K562 (cell line): ENCODE data around the gene ANXA4. TPM values are rescaled to one million over a fixed set of nuclear protein-coding genes. Genes with fewer than 3 reads are reported as not detected.

Source experiments
- ATAC-seq: fragments of 200-7000 bp; cut with Tn5 transposase; 3 replicates; pipeline ENCODE4 v1.9.1; 2020; ENCODE audit warnings: moderate library complexity
- BruUV-seq: library from RNA; stranded (reverse); fragments of 400-500 nt; replicated peaks from 2 replicates; lab custom pipeline; 2021; lab: Mats Ljungman, UMichigan
- CTCF ChIA-PET: fragments of 300-600 bp; formaldehyde crosslinking; extraction: SDS; loops from one replicate; lab custom pipeline; 2021; ENCODE audit warnings: low intra/inter-chr PET ratio; lab: Yijun Ruan, JAX
- POLR2A ChIA-PET: fragments of 300-600, 350-650 bp; sonication (Branson Sonifier 250); formaldehyde crosslinking; extraction: SDS; loops from one replicate; lab custom pipeline; 2021; ENCODE audit warnings: antibody characterized with exemption, inconsistent platforms; lab: Yijun Ruan, JAX
- DNase-seq, 4 experiments: peaks; one replicate each; pipeline versions ENCODE4 v3.0.0 to v3.0.0-alpha.2; 2011 to 2018; ENCODE audit warnings: low spot score in 3 of 4, mixed read lengths in 3 of 4; ENCODE audit errors: extremely low read depth in 1 of 4
- FAIRE-seq: peaks from 2 replicates; lab custom pipeline; 2011; peaks lifted over from hg19 to GRCh38; lab: Jason Lieb, UNC
- H2AFZ ChIP-seq: 2 replicates; pipeline ENCODE4 v1.6.0; 2011; ENCODE audit warnings: low read depth, low read length, control low read depth, inconsistent platforms
- H3K27ac ChIP-seq: fragments of 200-600 bp; 3 replicates; pipeline ENCODE4 v1.8.0; 2011; ENCODE audit warnings: low read depth, mild to moderate bottlenecking, control low read depth, inconsistent platforms, low read length, moderate library complexity, mixed read lengths; ENCODE audit errors: extremely low read depth
- H3K27me3 ChIP-seq, 2 experiments: fragments of 300-600 bp in 1 of 2; 2 replicates in 1 of 2; 3 replicates in 1 of 2; pipeline versions ENCODE4 v1.6.0 to v1.8.0; 2011; ENCODE audit warnings: inconsistent platforms in 2 of 2, low read length in 2 of 2, mild to moderate bottlenecking in 1 of 2, mixed read lengths in 1 of 2, moderate library complexity in 1 of 2; ENCODE audit not compliant: control insufficient read depth in 2 of 2, insufficient read depth in 2 of 2
- H3K36me3 ChIP-seq: fragments of 300-600 bp; 3 replicates; pipeline ENCODE4 v1.8.0; 2011; ENCODE audit warnings: mild to moderate bottlenecking, low read length, inconsistent platforms; ENCODE audit not compliant: control insufficient read depth, insufficient read depth
- H3K4me1 ChIP-seq, 2 experiments: fragments of 200-600 bp in 1 of 2; replicated peaks in 1 of 2; 2 replicates in 1 of 2; 3 replicates in 1 of 2; pipeline versions ENCODE4 v1.5.1 to v1.8.0; 2011; ENCODE audit warnings: inconsistent platforms in 2 of 2, low read length in 2 of 2, mild to moderate bottlenecking in 1 of 2, mixed read lengths in 1 of 2, moderate library complexity in 1 of 2; ENCODE audit not compliant: control insufficient read depth in 2 of 2, insufficient read depth in 2 of 2
- H3K4me2 ChIP-seq: 2 replicates; pipeline ENCODE4 v1.6.1; 2011; ENCODE audit warnings: low read length, control low read depth, inconsistent platforms, mixed read lengths; ENCODE audit not compliant: insufficient read depth
- H3K4me3 ChIP-seq: fragments of 200-600 bp; sonication (generic), shearing (Covaris generic); 2 replicates; pipeline ENCODE4 v1.5.1; 2016; ENCODE audit warnings: control low read depth, inconsistent platforms
- H3K79me2 ChIP-seq: fragments of 200-600 bp; 3 replicates; pipeline ENCODE4 v1.8.0; 2011; ENCODE audit warnings: low read length, inconsistent platforms; ENCODE audit not compliant: control insufficient read depth, insufficient read depth
- H3K9ac ChIP-seq, 2 experiments: 2 replicates each; pipeline versions ENCODE4 v1.6.0 to v1.6.1; 2011; ENCODE audit warnings: low read depth in 2 of 2, low read length in 2 of 2, control low read depth in 1 of 2, inconsistent platforms in 1 of 2, mild to moderate bottlenecking in 1 of 2, mixed read lengths in 1 of 2; ENCODE audit not compliant: insufficient read depth in 1 of 2
- H3K9me1 ChIP-seq: one replicate; pipeline ENCODE4 v1.6.0; 2011; ENCODE audit warnings: inconsistent platforms, mild to moderate bottlenecking, low read length, moderate library complexity; ENCODE audit not compliant: control insufficient read depth, insufficient read depth
- H3K9me3 ChIP-seq: replicated peaks from 2 replicates; pipeline ENCODE4 v1.5.1; 2011; ENCODE audit warnings: low read depth, low read length, inconsistent platforms; ENCODE audit not compliant: control insufficient read depth, insufficient read depth
- H4K20me1 ChIP-seq: replicated peaks from 2 replicates; pipeline ENCODE4 v1.6.1; 2011; ENCODE audit warnings: low read length, inconsistent platforms, mixed read lengths; ENCODE audit not compliant: control insufficient read depth, insufficient read depth
- MCM7 ChIP-seq, 2 experiments: fragments of 450-650 bp; IDR thresholded peaks; 2 replicates each; pipeline ENCODE4 v1.6.1; 2016 to 2018
- NRF1 ChIP-seq, 2 experiments: fragments of 450-650 bp; IDR thresholded peaks in 1 of 2; conservative IDR thresholded peaks in 1 of 2; 2 replicates each; pipeline ENCODE4 v1.6.1; 2014; ENCODE audit warnings: mild to moderate bottlenecking in 2 of 2
- PML ChIP-seq: IDR thresholded peaks from 2 replicates; pipeline ENCODE4 v1.6.1; 2012; ENCODE audit warnings: low read length, inconsistent platforms
- SMARCC2 ChIP-seq: fragments of 450-650 bp; IDR thresholded peaks from 2 replicates; pipeline ENCODE4 v1.6.1; 2017; ENCODE audit warnings: antibody characterized with exemption, moderate library complexity, mild to moderate bottlenecking, low read depth
- ZNF174 ChIP-seq: fragments of 250-450 bp; sonication (Bioruptor Pico); IDR thresholded peaks from 2 replicates; pipeline ENCODE4 v1.4.0; 2020; ENCODE audit warnings: mild to moderate bottlenecking
- ZNF436 ChIP-seq: fragments of 250-450, 450-650 bp; sonication (Bioruptor Pico); formaldehyde crosslinking; IDR thresholded peaks from 2 replicates; pipeline ENCODE4 v1.7.0; 2020; ENCODE audit warnings: mild to moderate bottlenecking
- WGBS: fragments of 100-300 bp; shearing (Covaris generic); methylation state at CpG from one replicate; pipeline ENCODE4 v1.1.6; 2016; ENCODE audit warnings: low coverage, mixed read lengths; ENCODE audit not compliant: insufficient coverage; ENCODE audit errors: missing lambda C conversion rate; 5-methylcytosine and 5-hydroxymethylcytosine counted together
- in situ Hi-C: fragments of 300-500 bp; cut with MboI; formaldehyde crosslinking; loops from 4 replicates; pipeline ENCODE4 v1.15.0; 2018; ENCODE audit warnings: inconsistent platforms, mixed read lengths
- intact Hi-C: fragments of 100-400 bp; cut with micrococcal nuclease; formaldehyde crosslinking; loops from 2 replicates; pipeline ENCODE4 v1.14.2; 2022
- polyA plus RNA-seq, 8 experiments: library from polyadenylated mRNA; depleted of rRNA in 4 of 8; stranded (reverse) in 5 of 8; unstranded in 3 of 8; fragments of >200 nt; fragmentation: Nextera tagmentation in 2 of 8; fragmentation: Illumina TruSeq in 1 of 8; extraction: Ambion mirVana in 2 of 8; extraction: Trizol in 1 of 8; gene quantifications; 2 replicates each; pipeline versions ENCODE4 v1.2.1 to v1.2.3, GENCODE V29; 2011 to 2014; ENCODE audit warnings: inconsistent platforms in 1 of 8, missing spikeins in 1 of 8
- total RNA-seq, 7 experiments: library from RNA; depleted of rRNA in 6 of 7; stranded (reverse); fragments of >200 nt in 6 of 7; fragmentation: Illumina TruSeq in 2 of 7; extraction: Trizol in 2 of 7; gene quantifications; 2 replicates each; pipeline versions ENCODE4 v1.2.1 to v1.2.3, GENCODE V29; 2011 to 2021; ENCODE audit warnings: low replicate concordance in 1 of 7
- TF ChIP-seq, protein P1 (sequence below), 2 experiments: fragments of 450-650 bp; IDR thresholded peaks; 2 replicates each; pipeline ENCODE4 v1.6.1; 2016

The ANXA4 gene
- total and polyA plus RNA-seq, 9 of the 15 experiments (the other 6 are each of a cell fraction or from before 2014, with no cell fraction given): 3.4 to 13.6 (median 11.6) TPM

DNA sequence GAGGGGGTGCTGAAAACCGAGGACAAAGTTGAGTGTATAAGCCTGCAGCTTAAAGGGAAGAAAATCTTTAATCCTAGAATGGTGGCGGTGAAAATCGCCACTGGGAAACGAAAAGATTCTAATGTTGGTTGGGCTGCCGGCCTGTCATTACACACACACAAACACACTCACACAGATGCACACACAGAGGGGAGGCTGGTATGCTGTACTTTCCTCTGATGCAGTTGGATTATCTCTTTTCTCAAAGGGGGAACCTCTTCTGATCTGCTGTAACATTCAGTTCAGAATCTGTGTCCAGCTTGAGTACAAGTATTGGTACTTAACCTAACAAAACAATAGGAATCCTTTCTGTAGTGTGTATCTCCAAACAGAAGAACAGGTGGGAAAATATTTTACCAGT, 39.0 kb downstream of the ANXA4 start:
- Histone ChIP-seq H3K36me3 (no peaks in the 10 kb centered on the region), H3K27ac (no peak overlapping the region), H4K20me1 (no peaks in the 10 kb centered on the region), H2AFZ (no peak overlapping the region), H3K79me2 (no peaks in the 10 kb centered on the region)
- intact Hi-C loops (no loop called here), in situ Hi-C loops (no loop called here)
- FAIRE-seq: no peak
- TF ChIP-seq MCM7 (IDR thresholded peaks at IDR 0.05) (no peak), SMARCC2 (no peak), NRF1 (conservative IDR thresholded peaks at IDR 0.05 in 1 of 2, IDR thresholded peaks at IDR 0.05 in 1 of 2) (no peak), ZNF174 (no peak), PML (no peak), ZNF436 (no peak)
- TF ChIP-seq, protein P1, sequence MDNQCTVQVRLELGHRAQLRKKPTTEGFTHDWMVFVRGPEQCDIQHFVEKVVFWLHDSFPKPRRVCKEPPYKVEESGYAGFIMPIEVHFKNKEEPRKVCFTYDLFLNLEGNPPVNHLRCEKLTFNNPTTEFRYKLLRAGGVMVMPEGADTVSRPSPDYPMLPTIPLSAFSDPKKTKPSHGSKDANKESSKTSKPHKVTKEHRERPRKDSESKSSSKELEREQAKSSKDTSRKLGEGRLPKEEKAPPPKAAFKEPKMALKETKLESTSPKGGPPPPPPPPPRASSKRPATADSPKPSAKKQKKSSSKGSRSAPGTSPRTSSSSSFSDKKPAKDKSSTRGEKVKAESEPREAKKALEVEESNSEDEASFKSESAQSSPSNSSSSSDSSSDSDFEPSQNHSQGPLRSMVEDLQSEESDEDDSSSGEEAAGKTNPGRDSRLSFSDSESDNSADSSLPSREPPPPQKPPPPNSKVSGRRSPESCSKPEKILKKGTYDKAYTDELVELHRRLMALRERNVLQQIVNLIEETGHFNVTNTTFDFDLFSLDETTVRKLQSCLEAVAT (IDR thresholded peaks at IDR 0.05): no peak
- TF ChIP-seq, all 486 proteins: peak for 0
- WGBS: 30% methylated on average over 5 of the region's 5 CpGs
- Histone ChIP-seq H3K4me1 (peaks cover 0 to 16% of the 10 kb centered on the region in 2 experiments; a peak in 3 of 5 replicates), H3K27me3 (no peaks in the 10 kb centered on the region), H3K9me3 (no peaks in the 10 kb centered on the region), H3K4me2 (no peak overlapping the region), H3K4me3 (no peak overlapping the region), H3K9ac (no peak overlapping the region), H3K9me1 (no peaks in the 10 kb centered on the region)
- ATAC-seq: no peak
- no TSS peak for BruUV-seq
- no peak for DNase-seq
- ChIA-PET CTCF (no interaction called here), POLR2A (interaction anchor here (1.1 to 2.6 kb wide), 2 partner anchors 9 to 13 kb away, joined by 3 to 11 read pairs; no protein-coding TSS in a partner anchor)
